Kidney glomerular epithelial cell (primary cell): ENCODE results near the gene TH.

ENCODE experiments used
- DNase-seq: peaks from one replicate; lab custom pipeline; 2025; lab: John Stamatoyannopoulos, UW

Gene TH

GRCh38 chr11:2178055-2178773, 6.6 kb upstream of the TH start:
- DNase-seq, result peak; percentile 38

- no peak for DNase-seq
Observed at GRCh38 chr11:2177076-2177475, 5.5 kb upstream of the TH start.

GRCh38 chr11:2176389-2176900, 4.8 kb upstream of the TH start:
- no peak for DNase-seq

DNA sequence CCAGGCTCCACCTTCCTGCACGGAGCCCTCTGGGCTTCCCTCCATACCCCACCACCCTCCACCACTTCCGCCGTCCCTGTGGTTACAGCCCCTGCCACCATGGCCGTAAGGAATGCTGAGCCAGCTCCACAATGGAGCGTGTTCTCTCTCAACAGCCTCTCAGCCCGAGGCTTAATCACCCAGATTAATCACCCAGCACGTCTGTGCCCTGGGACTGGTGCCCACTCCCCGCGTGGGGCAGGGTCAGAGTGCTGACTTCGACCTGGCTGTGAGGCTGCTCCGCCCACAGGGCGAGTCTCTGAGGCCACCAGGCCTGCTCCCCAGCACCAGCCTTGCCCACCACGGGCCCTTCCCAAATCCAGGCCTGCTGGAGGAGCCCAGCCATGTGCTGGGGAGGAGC, 4.0 kb upstream of the TH start:
- peak; percentile 72 for DNase-seq

DNA sequence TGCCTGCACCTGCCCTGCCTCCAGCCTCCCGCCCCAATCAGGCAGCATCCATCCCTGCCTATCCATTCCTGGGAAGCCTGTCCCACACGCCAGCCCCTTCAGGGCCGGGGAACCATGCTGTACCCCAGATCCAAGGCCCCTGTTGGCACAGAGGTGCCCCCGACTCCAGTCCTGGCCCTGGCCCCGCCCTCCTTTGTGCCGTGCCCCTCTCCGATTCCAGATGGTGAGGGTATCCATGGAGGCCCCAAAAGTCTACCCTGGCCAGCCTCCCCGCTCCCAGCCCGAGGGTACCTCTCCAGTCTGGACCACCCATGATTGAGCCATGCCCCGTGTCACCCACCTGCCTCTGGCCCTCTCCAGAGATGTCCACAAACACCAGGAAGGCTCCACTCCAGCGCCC, 2.7 kb upstream of the TH start:
- DNase-seq, result no peak

- DNase-seq, result no peak
Observed at GRCh38 chr11:2173761-2174160, 2.1 kb upstream of the TH start.

DNA sequence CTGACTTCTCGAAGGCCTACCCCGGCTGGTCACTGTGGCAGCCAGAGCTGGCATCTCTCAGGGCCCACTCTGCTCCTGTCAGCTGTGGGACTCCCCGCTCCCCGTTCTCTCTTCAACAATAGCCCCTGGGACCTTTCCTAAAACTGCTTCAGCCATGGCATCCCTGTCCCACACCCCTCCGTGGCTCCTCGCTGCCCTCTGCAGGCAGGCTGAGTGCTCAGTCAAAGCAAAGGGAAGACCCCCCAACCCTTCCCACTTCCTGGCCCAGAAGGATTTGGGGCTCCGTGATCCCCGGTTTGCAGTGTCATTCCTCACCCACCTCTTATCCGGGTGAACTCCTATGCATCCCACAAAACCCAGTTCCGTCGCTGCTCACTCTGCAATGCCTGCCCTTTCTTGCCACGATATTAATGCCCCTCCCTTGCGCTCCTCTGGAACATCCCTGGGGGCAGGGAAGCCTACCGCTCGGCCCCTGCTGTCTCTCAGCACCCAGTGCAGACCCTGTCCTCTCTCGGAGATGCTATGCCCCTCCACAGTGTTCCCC, 1.6 kb upstream of the TH start:
- DNase-seq, result no peak

DNA sequence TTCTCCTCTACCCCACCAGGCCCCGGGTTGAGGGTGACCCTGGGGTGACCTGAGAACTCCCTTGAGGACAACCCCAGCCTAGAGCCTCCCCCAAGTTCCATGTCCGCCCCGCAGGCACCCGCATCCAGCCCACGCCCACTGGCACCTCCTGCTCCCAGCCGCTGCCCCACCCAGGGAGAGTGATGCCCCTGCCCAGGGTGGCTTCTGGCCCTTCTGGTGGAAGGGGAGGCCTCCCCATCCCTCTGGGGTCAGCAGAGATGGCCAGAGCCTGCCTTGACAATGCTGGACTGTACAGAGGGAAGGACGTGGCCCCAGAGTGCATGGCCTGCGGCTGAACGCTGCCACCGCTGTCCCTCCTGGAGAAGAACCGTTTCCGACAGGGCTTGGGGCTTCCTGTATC, 1.1 kb upstream of the TH start:
- no peak for DNase-seq

GRCh38 chr11:2169626-2170570, 1.7 kb downstream of the TH start:
- no peak for DNase-seq

DNA sequence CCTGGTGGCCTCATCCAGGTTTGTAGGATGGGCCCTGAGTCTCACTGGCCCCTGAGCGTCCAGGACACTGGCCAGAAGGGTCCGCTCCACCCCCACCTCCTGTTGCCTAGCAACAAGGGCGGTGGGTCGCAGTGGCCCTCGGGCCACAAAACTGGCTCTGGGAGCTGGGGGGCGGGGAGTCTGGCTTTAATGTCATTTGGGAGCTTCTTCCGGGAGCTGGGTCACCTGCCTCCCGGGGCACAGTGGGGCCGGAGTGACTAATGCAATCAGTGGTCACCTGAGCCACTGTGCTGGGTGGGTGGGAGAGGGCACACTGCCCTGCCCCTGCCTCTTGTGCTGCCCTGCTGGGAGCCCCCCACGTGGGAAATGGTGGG, 2.6 kb downstream of the TH start:
- no peak for DNase-seq

DNA sequence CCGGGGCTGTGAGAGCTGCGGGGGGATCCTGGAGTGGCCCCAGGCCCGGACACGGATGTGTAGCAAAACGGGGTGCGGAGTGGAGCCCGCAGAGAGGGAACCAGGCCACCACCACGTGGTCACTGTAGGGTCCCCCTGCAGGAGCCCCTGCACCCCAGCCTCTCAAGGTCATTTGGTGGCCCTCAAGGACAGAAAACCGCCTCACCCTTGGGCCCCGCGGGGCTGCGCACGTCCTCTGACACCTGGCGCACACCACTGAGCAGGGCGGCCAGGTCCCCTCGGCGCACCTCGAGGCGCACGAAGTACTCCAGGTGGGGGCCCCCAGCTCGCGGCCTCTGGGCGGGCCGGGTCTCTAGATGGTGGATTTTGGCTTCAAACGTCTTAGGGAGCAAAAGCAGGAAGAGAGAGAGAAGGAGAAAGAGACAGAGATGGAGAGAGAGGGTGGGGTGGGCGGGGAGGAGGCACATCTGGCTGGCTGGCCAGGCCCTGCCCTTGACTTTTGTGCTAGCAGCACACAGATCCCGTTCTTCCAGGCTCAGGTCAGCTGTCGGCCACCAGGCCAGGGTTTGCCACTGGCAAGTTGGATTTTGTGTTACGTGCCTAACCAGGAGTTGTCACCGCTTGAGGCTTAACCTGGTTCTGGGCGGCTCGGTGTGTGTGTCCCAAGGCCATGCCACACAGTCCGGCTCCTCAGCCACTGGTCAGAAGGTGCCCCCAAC, 3.2 kb downstream of the TH start:
- no peak for DNase-seq

DNA sequence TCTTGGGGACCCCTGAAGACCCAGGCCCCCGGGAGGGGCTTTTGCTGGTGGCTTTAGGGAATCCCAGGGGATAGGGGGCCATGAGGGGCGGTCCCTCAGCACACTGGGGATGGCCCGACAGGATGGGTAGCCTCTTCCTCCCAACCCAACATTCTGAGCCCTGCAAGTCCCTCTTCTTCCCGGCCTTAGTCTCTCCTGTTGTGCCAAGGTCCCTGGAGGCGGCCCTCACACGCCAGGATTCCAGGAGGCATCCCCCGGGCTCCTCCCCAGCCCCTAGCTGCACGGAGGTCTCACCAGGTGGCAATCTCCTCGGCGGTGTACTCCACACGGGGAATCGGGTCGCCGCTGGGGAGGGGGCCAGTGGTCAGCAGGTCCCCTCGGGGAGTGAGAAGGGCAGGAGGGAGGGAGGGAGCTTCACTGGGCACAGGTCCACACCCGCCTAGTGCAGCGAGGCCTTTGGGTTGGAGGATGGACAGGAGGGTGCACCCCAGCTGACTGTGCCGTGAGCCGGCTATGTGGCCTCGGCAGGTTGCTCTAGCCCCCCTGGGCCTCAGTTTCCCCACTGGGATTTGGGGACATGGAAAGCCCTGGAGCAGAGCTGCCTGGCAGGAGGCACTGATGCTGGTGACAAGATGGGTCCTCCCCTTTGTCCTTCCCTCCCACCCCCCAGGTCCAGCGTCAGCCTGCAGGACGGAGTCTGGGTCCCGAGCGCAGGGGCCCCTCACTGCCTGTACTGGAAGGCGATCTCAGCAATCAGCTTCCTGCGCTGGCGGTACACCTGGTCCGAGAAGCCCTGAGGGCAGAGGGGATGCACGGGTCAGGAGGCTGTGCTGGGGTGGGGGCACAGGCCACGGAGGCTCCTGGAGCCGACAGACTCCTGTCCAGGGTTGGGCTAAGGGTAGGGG, 4.2 kb downstream of the TH start:
- no peak for DNase-seq

- DNase-seq, result no peak
Observed at GRCh38 chr11:2166091-2166851, 5.3 kb downstream of the TH start.

- DNase-seq, result no peak
Observed at GRCh38 chr11:2165571-2165970, 6.0 kb downstream of the TH start.

DNA sequence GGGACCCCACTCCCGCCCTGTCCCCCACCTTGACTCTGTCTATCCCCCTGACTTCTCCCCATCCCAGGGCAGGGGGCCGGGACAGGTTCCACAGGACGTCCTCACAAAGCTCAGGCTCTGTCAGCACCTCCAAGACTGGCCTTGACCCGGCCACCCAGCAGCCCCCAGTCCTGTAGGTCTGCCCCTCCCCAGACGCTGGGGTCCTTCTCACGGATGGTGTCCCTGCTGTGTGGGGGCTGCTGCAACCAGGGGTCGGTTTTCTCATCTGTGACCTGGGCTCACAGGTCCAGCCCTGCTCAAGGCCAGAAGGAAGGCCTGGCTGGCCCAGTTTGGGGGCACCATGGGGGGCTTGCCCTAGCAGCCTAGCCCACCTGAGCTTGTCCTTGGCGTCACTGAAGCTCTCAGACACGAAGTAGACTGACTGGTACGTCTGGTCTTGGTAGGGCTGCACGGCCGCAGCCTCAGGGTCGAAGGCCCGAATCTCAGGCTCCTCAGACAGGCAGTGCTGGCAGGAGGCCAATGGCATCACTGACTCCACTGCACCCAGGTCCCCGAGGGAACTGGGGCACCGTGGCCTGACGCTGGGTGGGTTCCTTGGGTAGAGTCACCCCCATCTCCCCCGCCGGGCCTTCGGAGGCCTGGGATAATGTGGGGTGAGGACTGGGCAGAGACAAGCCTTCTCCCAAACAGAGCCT, 6.6 kb downstream of the TH start:
- DNase-seq, result no peak

- DNase-seq, result no peak
Observed at GRCh38 chr11:2164081-2164480, 7.5 kb downstream of the TH start.

- no peak for DNase-seq
Observed at GRCh38 chr11:2163428-2163978, 8.1 kb downstream of the TH start.

DNA sequence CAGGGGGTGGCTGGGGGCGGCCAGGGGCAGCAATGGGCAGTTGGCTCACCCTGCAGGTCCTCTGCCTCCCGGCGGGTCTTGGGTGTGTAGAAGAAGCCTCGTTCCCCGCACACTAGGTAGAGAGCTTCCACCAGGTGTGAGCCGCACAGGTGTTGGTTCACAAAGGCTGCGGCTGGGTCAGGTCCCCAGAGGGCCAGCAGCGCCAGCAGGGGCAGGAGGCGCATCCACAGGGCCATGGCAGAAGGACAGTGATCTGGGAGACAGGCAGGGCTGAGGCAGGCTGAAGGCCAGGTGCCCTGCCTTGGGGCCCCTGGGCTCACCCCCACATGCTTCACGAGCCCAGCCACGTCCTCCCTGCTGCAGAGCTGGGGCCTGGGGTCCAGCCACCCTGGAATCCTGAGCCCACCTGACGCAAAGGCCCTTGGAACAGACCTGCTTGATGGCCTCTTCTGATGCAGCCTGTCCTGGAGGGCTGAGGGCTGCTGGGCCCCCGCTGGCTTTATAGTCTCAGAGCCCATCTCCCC, 10.8 kb downstream of the TH start, which contains the start of gene INS:
INS (minus strand) TSS at position 474 of the 524 bp plus-strand sequence; CDS start at position 236, 238 bp downstream.
- no peak for DNase-seq
